BLaER1 treated with 17β-estradiol and CSF1 and Interleukin-3, amounts not matched to agents 10 nM and 100 nM (cell line): Measurements from ENCODE around the gene RNF167.

Source experiments
- H3K27ac ChIP-seq, 11 experiments: shearing (Covaris generic); formaldehyde crosslinking; 2 replicates each; pipeline ENCODE4 v1.8.1; 2022
- H3K27me3 ChIP-seq, 11 experiments: shearing (Covaris generic); formaldehyde crosslinking; 2 replicates each; pipeline ENCODE4 v1.8.1; 2022
- H3K36me3 ChIP-seq, 11 experiments: shearing (Covaris generic); formaldehyde crosslinking; 2 replicates each; pipeline ENCODE4 v1.8.1; 2022
- H3K4me1 ChIP-seq, 10 experiments: shearing (Covaris generic); formaldehyde crosslinking; 2 replicates each; pipeline ENCODE4 v1.8.1; 2022
- H3K4me2 ChIP-seq, 11 experiments: shearing (Covaris generic); formaldehyde crosslinking; 2 replicates each; pipeline ENCODE4 v1.8.1; 2022
- H3K4me3 ChIP-seq, 10 experiments: shearing (Covaris generic); formaldehyde crosslinking; 2 replicates each; pipeline ENCODE4 v1.8.1; 2022
- H3K9ac ChIP-seq, 11 experiments: shearing (Covaris generic); formaldehyde crosslinking; 2 replicates each; pipeline ENCODE4 v1.8.1; 2022
- H3K9me3 ChIP-seq, 11 experiments: shearing (Covaris generic); formaldehyde crosslinking; replicated peaks in 1 of 11; 2 replicates each; pipeline ENCODE4 v1.8.1; 2022
- H4K20me1 ChIP-seq, 11 experiments: shearing (Covaris generic); formaldehyde crosslinking; 2 replicates each; pipeline ENCODE4 v1.8.1; 2022
- Cebpa-rat ChIP-seq, 11 experiments: shearing (Covaris generic); IDR thresholded peaks; 2 replicates each; pipeline ENCODE4 v1.8.1; 2022

The RNF167 gene

GRCh38 chr17:4938688-4939545 is 1.2 kb upstream of the RNF167 start:
- peaks cover 49 to 64% (median 56%) of the 10 kb centered on the region in 11 experiments for H3K36me3 ChIP-seq
- H3K4me3 ChIP-seq, result peak overlapping the region; percentile 80 to 100 (median 87)
- no peak for TF ChIP-seq Cebpa-rat (IDR thresholded peaks at IDR 0.05)
- H3K4me2 ChIP-seq, result peak overlapping the region; percentile 94 to 100 (median 98)
- H3K4me1 ChIP-seq, result peaks cover 55 to 83% (median 71%) of the 10 kb centered on the region in 10 experiments
- H3K9ac ChIP-seq, result peak overlapping the region; percentile 89 to 100 (median 99)
- peaks cover 17 to 77% (median 33%) of the 10 kb centered on the region in 11 experiments for H4K20me1 ChIP-seq
- H3K27ac ChIP-seq, result peak overlapping the region; percentile 66 to 99 (median 93)
- no peaks in the 10 kb centered on the region for H3K9me3 ChIP-seq
- H3K27me3 ChIP-seq, result no peaks in the 10 kb centered on the region

- no peaks in the 10 kb centered on the region for H3K9me3 ChIP-seq
These were observed 597 bp upstream of the RNF167 start for GRCh38 chr17:4939546-4939795.

GRCh38 chr17:4940555-4941318 is 669 bp downstream of the RNF167 start:
- Histone ChIP-seq H3K4me1 (peaks cover 63 to 83% (median 77%) of the 10 kb centered on the region in 10 experiments), H3K36me3 (peaks cover 63 to 76% (median 69%) of the 10 kb centered on the region in 11 experiments), H3K9me3 (no peaks in the 10 kb centered on the region), H3K4me3 (peak overlapping the region; percentile 80 to 100 (median 87)), H4K20me1 (peaks cover 35 to 84% (median 50%) of the 10 kb centered on the region in 11 experiments), H3K27me3 (no peaks in the 10 kb centered on the region), H3K27ac (peak overlapping the region; percentile 84 to 99 (median 93)), H3K4me2 (peak overlapping the region; percentile 90 to 99 (median 98)), H3K9ac (peak overlapping the region; percentile 91 to 100 (median 99))
- peak in 4 of 11 experiments; percentile 37 to 82 (median 56); a peak in 5 of 22 replicates for TF ChIP-seq Cebpa-rat (IDR thresholded peaks at IDR 0.05)

More at GRCh38 chr17:4939546-4939795, 597 bp upstream of the RNF167 start:
- Histone ChIP-seq H3K4me2 (peak overlapping the region; percentile 94 to 100 (median 98)), H3K4me3 (peak overlapping the region; percentile 80 to 100 (median 87)), H3K27ac (peak overlapping the region; percentile 66 to 99 (median 93)), H3K27me3 (no peaks in the 10 kb centered on the region), H3K36me3 (peaks cover 54 to 70% (median 62%) of the 10 kb centered on the region in 11 experiments), H3K4me1 (peaks cover 55 to 83% (median 71%) of the 10 kb centered on the region in 10 experiments), H4K20me1 (peaks cover 22 to 83% (median 38%) of the 10 kb centered on the region in 11 experiments), H3K9ac (peak overlapping the region; percentile 89 to 100 (median 99))
- TF ChIP-seq Cebpa-rat (IDR thresholded peaks at IDR 0.05), result 0 out of 22 replicates have a peak, but pooled peaks of 2 of the 11 experiments have one; percentile 12 to 18

GRCh38 chr17:4941319-4941610 is 1.2 kb downstream of the RNF167 start:
- H3K4me2 ChIP-seq, result peak overlapping the region; percentile 90 to 99 (median 98)
- H3K27me3 ChIP-seq, result no peaks in the 10 kb centered on the region
- TF ChIP-seq Cebpa-rat (IDR thresholded peaks at IDR 0.05), result peak in 1 of 11 experiments; percentile 5; a peak in 1 of 22 replicates
- H3K36me3 ChIP-seq, result peaks cover 64 to 75% (median 69%) of the 10 kb centered on the region in 11 experiments
- H3K9ac ChIP-seq, result peak overlapping the region; percentile 91 to 100 (median 99)
- peaks cover 68 to 84% (median 81%) of the 10 kb centered on the region in 10 experiments for H3K4me1 ChIP-seq
- peaks cover 40 to 84% (median 55%) of the 10 kb centered on the region in 11 experiments for H4K20me1 ChIP-seq
- H3K9me3 ChIP-seq, result no peaks in the 10 kb centered on the region
- peak overlapping the region; percentile 84 to 99 (median 93) for H3K27ac ChIP-seq
- peak overlapping the region; percentile 80 to 100 (median 87) for H3K4me3 ChIP-seq

GRCh38 chr17:4942760-4943508 is 2.9 kb downstream of the RNF167 start:
- Histone ChIP-seq H3K27ac (peak overlapping the region in 10 of 11 experiments; percentile 4 to 99 (median 59); a peak in 16 of 22 replicates), H3K4me3 (peak overlapping the region in 9 of 10 experiments; percentile 85 to 100 (median 95); a peak in 15 of 20 replicates), H3K9me3 (no peaks in the 10 kb centered on the region), H3K36me3 (peaks cover 57 to 73% (median 66%) of the 10 kb centered on the region in 11 experiments), H3K4me2 (peak overlapping the region; percentile 90 to 99 (median 98)), H3K9ac (peak overlapping the region; percentile 91 to 100 (median 99); a peak in 21 of 22 replicates), H4K20me1 (peaks cover 54 to 89% (median 68%) of the 10 kb centered on the region in 11 experiments), H3K27me3 (no peaks in the 10 kb centered on the region), H3K4me1 (peaks cover 58 to 74% (median 70%) of the 10 kb centered on the region in 10 experiments)
- no peak for TF ChIP-seq Cebpa-rat (IDR thresholded peaks at IDR 0.05)

- H3K9me3 ChIP-seq, result no peaks in the 10 kb centered on the region
- H3K4me1 ChIP-seq, result peaks cover 46 to 61% (median 58%) of the 10 kb centered on the region in 10 experiments
- no peaks in the 10 kb centered on the region for H3K27me3 ChIP-seq
- peaks cover 54 to 83% (median 70%) of the 10 kb centered on the region in 11 experiments for H4K20me1 ChIP-seq
- peaks cover 49 to 65% (median 59%) of the 10 kb centered on the region in 11 experiments for H3K36me3 ChIP-seq
- H3K27ac ChIP-seq, result peak overlapping the region; percentile 30 to 99 (median 59); a peak in 21 of 22 replicates
- TF ChIP-seq Cebpa-rat (IDR thresholded peaks at IDR 0.05), result no peak
- H3K4me3 ChIP-seq, result peak overlapping the region; percentile 85 to 100 (median 98); a peak in 19 of 20 replicates
- H3K9ac ChIP-seq, result peak overlapping the region; percentile 91 to 100 (median 99)
- H3K4me2 ChIP-seq, result peak overlapping the region; percentile 90 to 99 (median 98)
These were observed 4.1 kb downstream of the RNF167 start for GRCh38 chr17:4944163-4944553.

- peaks cover 45 to 61% (median 57%) of the 10 kb centered on the region in 10 experiments for H3K4me1 ChIP-seq
These were observed 4.6 kb downstream of the RNF167 start for GRCh38 chr17:4944554-4945175.

More at GRCh38 chr17:4944554-4945175, 4.6 kb downstream of the RNF167 start:
- Histone ChIP-seq H3K4me3 (peak overlapping the region; percentile 85 to 100 (median 98); a peak in 19 of 20 replicates), H3K9me3 (no peaks in the 10 kb centered on the region), H3K9ac (peak overlapping the region; percentile 91 to 100 (median 99)), H4K20me1 (peaks cover 54 to 79% (median 70%) of the 10 kb centered on the region in 11 experiments), H3K27me3 (no peaks in the 10 kb centered on the region), H3K27ac (peak overlapping the region; percentile 30 to 99 (median 59); a peak in 21 of 22 replicates), H3K36me3 (peaks cover 49 to 65% (median 59%) of the 10 kb centered on the region in 11 experiments), H3K4me2 (peak overlapping the region; percentile 90 to 99 (median 98))
- TF ChIP-seq Cebpa-rat (IDR thresholded peaks at IDR 0.05), result no peak
